Thyroid gland (tissue), 4 donors: Measurements from ENCODE around the gene ZNF841.

Experiments used
- POLR2A ChIP-seq, 2 donors: fragments of 450-650 bp; IDR thresholded peaks; one replicate each; pipeline ENCODE4 v1.6.1; 2017; ENCODE audit warnings: antibody characterized with exemption in 2 of 2, mild to moderate bottlenecking in 2 of 2, moderate library complexity in 1 of 2
- TF ChIP-seq, protein P1 (sequence below), 6 experiments: fragments of 200-600 bp in 3 of 6; fragments of 450-650 bp in 3 of 6; sonication (generic) in 3 of 6; IDR thresholded peaks; one replicate each; pipeline ENCODE4 v1.5.1; 2016 to 2019; ENCODE audit warnings: antibody characterized with exemption in 6 of 6, mild to moderate bottlenecking in 2 of 6, inconsistent platforms in 1 of 6, moderate library complexity in 1 of 6

DNA sequence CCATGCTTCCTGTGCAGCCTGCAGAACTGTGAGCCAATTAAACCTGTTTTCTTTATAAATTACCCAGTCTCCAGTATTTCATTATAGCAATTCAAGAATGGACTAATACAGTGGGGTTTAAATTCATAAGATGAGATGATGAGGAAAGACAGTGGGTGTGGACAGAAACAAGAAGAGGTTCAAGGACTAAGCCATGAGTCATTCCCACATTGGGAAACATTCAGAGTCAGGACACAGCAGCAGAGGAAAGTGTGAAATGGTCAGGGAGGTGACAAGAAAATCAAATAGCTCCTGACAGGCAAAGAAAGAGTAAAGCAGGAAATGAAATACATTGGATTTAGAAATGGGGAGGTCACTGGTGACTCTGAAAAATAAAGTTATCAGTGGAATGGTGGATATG lies 9.1 kb downstream of the ZNF841 start:
- TF ChIP-seq, protein P1, sequence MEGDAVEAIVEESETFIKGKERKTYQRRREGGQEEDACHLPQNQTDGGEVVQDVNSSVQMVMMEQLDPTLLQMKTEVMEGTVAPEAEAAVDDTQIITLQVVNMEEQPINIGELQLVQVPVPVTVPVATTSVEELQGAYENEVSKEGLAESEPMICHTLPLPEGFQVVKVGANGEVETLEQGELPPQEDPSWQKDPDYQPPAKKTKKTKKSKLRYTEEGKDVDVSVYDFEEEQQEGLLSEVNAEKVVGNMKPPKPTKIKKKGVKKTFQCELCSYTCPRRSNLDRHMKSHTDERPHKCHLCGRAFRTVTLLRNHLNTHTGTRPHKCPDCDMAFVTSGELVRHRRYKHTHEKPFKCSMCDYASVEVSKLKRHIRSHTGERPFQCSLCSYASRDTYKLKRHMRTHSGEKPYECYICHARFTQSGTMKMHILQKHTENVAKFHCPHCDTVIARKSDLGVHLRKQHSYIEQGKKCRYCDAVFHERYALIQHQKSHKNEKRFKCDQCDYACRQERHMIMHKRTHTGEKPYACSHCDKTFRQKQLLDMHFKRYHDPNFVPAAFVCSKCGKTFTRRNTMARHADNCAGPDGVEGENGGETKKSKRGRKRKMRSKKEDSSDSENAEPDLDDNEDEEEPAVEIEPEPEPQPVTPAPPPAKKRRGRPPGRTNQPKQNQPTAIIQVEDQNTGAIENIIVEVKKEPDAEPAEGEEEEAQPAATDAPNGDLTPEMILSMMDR (IDR thresholded peaks at IDR 0.05), result no peak
- TF ChIP-seq POLR2A (IDR thresholded peaks at IDR 0.05), result no peak
